Gastroesophageal sphincter (tissue), 4 donors: Measurements from ENCODE around the gene TMEM39A. TPM values are rescaled to one million over a fixed set of nuclear protein-coding genes. Genes with fewer than 3 reads are reported as not detected.

Source experiments
- ATAC-seq: fragments of 150-250 bp; one replicate; pipeline ENCODE4 v1.9.1; 2016; ENCODE audit warnings: mild to moderate bottlenecking, moderate library complexity
- H3K27ac ChIP-seq, 4 donors: fragments of 200-600 bp; sonication (generic) in 3 of 4; 1 replicate in 3 of 4; 2 replicates in 1 of 4; pipeline ENCODE4 v1.5.1; 2016 to 2019
- H3K27me3 ChIP-seq: fragments of 200-600 bp; sonication (generic); one replicate; pipeline ENCODE4 v1.5.1; 2019
- H3K36me3 ChIP-seq, 2 donors: fragments of 200-600 bp; sonication (generic); one replicate each; pipeline ENCODE4 v1.5.1; 2019; ENCODE audit warnings: control low read depth in 1 of 2
- H3K4me1 ChIP-seq, 3 donors: fragments of 200-600 bp; sonication (generic); 1 replicate in 2 of 3; 2 replicates in 1 of 3; pipeline ENCODE4 v1.5.1; 2016 to 2019; ENCODE audit warnings: control low read depth in 2 of 3
- H3K4me3 ChIP-seq, 2 donors: fragments of 200-600 bp; sonication (generic); one replicate each; pipeline ENCODE4 v1.5.1; 2019; ENCODE audit warnings: mild to moderate bottlenecking in 1 of 2, moderate library complexity in 1 of 2
- H3K9me3 ChIP-seq, 3 donors: fragments of 200-600 bp; sonication (generic); one replicate each; pipeline ENCODE4 v1.5.1; 2017 to 2019; ENCODE audit warnings: control low read depth in 2 of 3
- CTCF ChIP-seq, 4 experiments: fragments of 200-600 bp in 2 of 4; fragments of 450-650 bp in 2 of 4; sonication (generic) in 1 of 4; IDR thresholded peaks; one replicate each; pipeline ENCODE4 v1.5.1; 2017 to 2019; ENCODE audit warnings: antibody characterized with exemption in 4 of 4, mild to moderate bottlenecking in 2 of 4, moderate library complexity in 2 of 4
- EP300 ChIP-seq: sonication (generic); formaldehyde crosslinking; IDR thresholded peaks from one replicate; pipeline ENCODE4 v1.6.1; 2017; ENCODE audit warnings: antibody characterized with exemption, mild to moderate bottlenecking
- POLR2A ChIP-seq, 2 donors: fragments of 450-650 bp; IDR thresholded peaks; one replicate each; pipeline ENCODE4 v1.6.1; 2017; ENCODE audit warnings: antibody characterized with exemption in 2 of 2, mild to moderate bottlenecking in 2 of 2, moderate library complexity in 1 of 2
- POLR2AphosphoS5 ChIP-seq: sonication (generic); formaldehyde crosslinking; IDR thresholded peaks from one replicate; pipeline ENCODE4 v1.6.1; 2017; ENCODE audit warnings: antibody characterized with exemption
- WGBS, 2 donors: methylation state at CpG; one replicate each; pipeline ENCODE4 v1.1.5; 2018; ENCODE audit warnings: low coverage in 1 of 2; 5-methylcytosine and 5-hydroxymethylcytosine counted together
- total RNA-seq, 4 donors: library from RNA; depleted of rRNA; stranded (reverse); fragments of >200 nt; gene quantifications; one replicate each; pipeline ENCODE4 v1.1.0, GENCODE V29; 2016

Gene TMEM39A
- total RNA-seq, 4 donors from 2014 or later, result 21.4 to 29.6 (median 25.9) TPM

GRCh38 chr3:119388577-119388976, 74.8 kb downstream of the TMEM39A start:
- peaks cover 0 to 96% of the 10 kb centered on the region in 2 donors for H3K36me3 ChIP-seq
- H3K9me3 ChIP-seq, result no peaks in the 10 kb centered on the region
- no peak overlapping the region for H3K27ac ChIP-seq
- 79 to 84% methylated on average over 6 to 8 of the region's 8 CpGs for WGBS, 2 donors
- TF ChIP-seq CTCF (IDR thresholded peaks at IDR 0.05) (peak in 1 of 4 experiments; percentile 51), POLR2AphosphoS5 (no peak), EP300 (no peak)
- no peaks in the 10 kb centered on the region for H3K27me3 ChIP-seq
- ATAC-seq, result no peak
- no peaks in the 10 kb centered on the region for H3K4me1 ChIP-seq
- no peak overlapping the region for H3K4me3 ChIP-seq

GRCh38 chr3:119382134-119382533, 81.3 kb downstream of the TMEM39A start:
- 91 to 98% methylated on average over 5 to 7 of the region's 7 CpGs for WGBS, 2 donors
- H3K27ac ChIP-seq, result no peak overlapping the region
- H3K4me1 ChIP-seq, result no peaks in the 10 kb centered on the region
- H3K9me3 ChIP-seq, result no peaks in the 10 kb centered on the region
- no peak for TF ChIP-seq POLR2A (IDR thresholded peaks at IDR 0.05)
- no peak for TF ChIP-seq EP300
- TF ChIP-seq POLR2AphosphoS5, result no peak
- no peak for TF ChIP-seq CTCF (IDR thresholded peaks at IDR 0.05)
- peaks cover 0 to 79% of the 10 kb centered on the region in 2 donors for H3K36me3 ChIP-seq
- H3K27me3 ChIP-seq, result no peaks in the 10 kb centered on the region
- H3K4me3 ChIP-seq, result no peak overlapping the region
- no peak for ATAC-seq

GRCh38 chr3:119380697-119381096, 82.7 kb downstream of the TMEM39A start:
- no peak overlapping the region for H3K27ac ChIP-seq
- 23% methylated on average over 2 of the region's 3 CpGs; no CpG with 5 or more reads in 1 of the 2 donors for WGBS, 2 donors
- TF ChIP-seq EP300 (no peak), POLR2A (IDR thresholded peaks at IDR 0.05) (no peak), POLR2AphosphoS5 (no peak)

More at GRCh38 chr3:119380697-119381096, 82.7 kb downstream of the TMEM39A start:
- H3K4me1 ChIP-seq, result no peaks in the 10 kb centered on the region
- H3K9me3 ChIP-seq, result no peaks in the 10 kb centered on the region
- no peaks in the 10 kb centered on the region for H3K27me3 ChIP-seq
- no peak overlapping the region for H3K4me3 ChIP-seq
- peaks cover 0 to 79% of the 10 kb centered on the region in 2 donors for H3K36me3 ChIP-seq
- no peak for ATAC-seq

Other genes with a start within 250 kb of the TMEM39A start
- gene B4GALT4, start 222.7 kb downstream of the TMEM39A start, total RNA-seq, result 10 to 100 TPM; 15.6 to 23.9 (median 17.5) TPM
- gene ARHGAP31, start 169.2 kb downstream of the TMEM39A start, total RNA-seq, result 10 to 100 TPM; 19.8 to 28.7 (median 22.6) TPM
- gene POGLUT1, start 5.3 kb upstream of the TMEM39A start, total RNA-seq, result 10 to 100 TPM in 2 of 4 donors, 1 to 10 TPM in 2; 8.8 to 13.4 (median 10.3) TPM
- 10 to 100 TPM; 43.9 to 65.7 (median 52.2) TPM for gene TIMMDC1, start 34.9 kb upstream of the TMEM39A start, total RNA-seq
- under 1 TPM in 1 of 4 donors, not detected in 3; 0.58 TPM for gene CD80, start 96.0 kb upstream of the TMEM39A start, total RNA-seq
- 10 to 100 TPM; 10.2 to 23.1 (median 15.0) TPM for gene ADPRH, start 115.9 kb upstream of the TMEM39A start, total RNA-seq
- gene PLA1A, start 134.3 kb upstream of the TMEM39A start, total RNA-seq, result 1 to 10 TPM in 3 of 4 donors, under 1 TPM in 1; 0.50 to 1.8 (median 1.4) TPM
- gene POPDC2, start 197.0 kb upstream of the TMEM39A start, total RNA-seq, result 10 to 100 TPM; 19.7 to 98.2 (median 67.6) TPM
- gene COX17, start 213.8 kb upstream of the TMEM39A start, total RNA-seq, result 10 to 100 TPM; 31.9 to 84.8 (median 62.7) TPM
- gene CFAP91, start 239.4 kb upstream of the TMEM39A start, total RNA-seq, result 1 to 10 TPM; 2.6 to 7.8 (median 4.1) TPM